H1 (cell line): ENCODE results near the gene ABI3BP. TPM values are rescaled to one million over a fixed set of nuclear protein-coding genes. Genes with fewer than 3 reads are reported as not detected.

ENCODE experiments used
- CTCF ChIA-PET: fragments of 300-600 bp; sonication (Branson Sonifier 250); formaldehyde crosslinking; loops from one replicate; lab custom pipeline; 2021; ENCODE audit not compliant: partially characterized antibody; lab: Charles Lee
- POLR2A ChIA-PET: fragments of 300-600 bp; sonication (Branson Sonifier 250); formaldehyde crosslinking; loops from one replicate; lab custom pipeline; 2021; ENCODE audit warnings: inconsistent platforms; ENCODE audit not compliant: partially characterized antibody; lab: Charles Lee
- DNase-seq, 2 experiments: peaks; one replicate each; pipeline versions ENCODE4 v3.0.0 to v3.0.0-alpha.2; 2010 to 2022; ENCODE audit warnings: low spot score in 2 of 2, low read depth in 1 of 2, mixed read lengths in 1 of 2
- FAIRE-seq: peaks from 2 replicates; lab custom pipeline; 2011; peaks lifted over from hg19 to GRCh38; lab: Jason Lieb, UNC
- H2AFZ ChIP-seq: 2 replicates; pipeline ENCODE4 v1.8.1; 2012; ENCODE audit warnings: low read length, inconsistent platforms
- H2AK5ac ChIP-seq: 2 replicates; pipeline ENCODE4 v1.6.1; 2013; ENCODE audit warnings: low read depth, low read length
- H2BK120ac ChIP-seq: replicated peaks from 2 replicates; pipeline ENCODE3; 2013; ENCODE audit warnings: low read depth, low read length, inconsistent platforms
- H2BK12ac ChIP-seq: 2 replicates; pipeline ENCODE4 v1.6.1; 2013; ENCODE audit warnings: low read depth, low read length
- H2BK15ac ChIP-seq: 2 replicates; pipeline ENCODE4 v1.6.1; 2013; ENCODE audit warnings: low read length
- H2BK20ac ChIP-seq: 2 replicates; pipeline ENCODE4 v1.6.1; 2013; ENCODE audit warnings: low read length
- H2BK5ac ChIP-seq: 2 replicates; pipeline ENCODE4 v1.6.1; 2013; ENCODE audit warnings: low read depth, low read length
- H3K14ac ChIP-seq: 2 replicates; pipeline ENCODE4 v1.6.1; 2013; ENCODE audit warnings: inconsistent platforms; ENCODE audit not compliant: insufficient read length
- H3K18ac ChIP-seq: 2 replicates; pipeline ENCODE4 v1.6.1; 2013; ENCODE audit warnings: low read length; ENCODE audit errors: extremely low read depth
- H3K23ac ChIP-seq: 2 replicates; pipeline ENCODE4 v1.6.1; 2013; ENCODE audit warnings: inconsistent platforms; ENCODE audit not compliant: insufficient read length
- H3K23me2 ChIP-seq: 2 replicates; pipeline ENCODE4 v1.6.1; 2013; ENCODE audit warnings: low read depth, low read length
- H3K27ac ChIP-seq: 2 replicates; pipeline ENCODE4 v1.6.1; 2011; ENCODE audit warnings: low read depth, low read length, inconsistent platforms
- H3K27me3 ChIP-seq, 4 experiments: replicated peaks in 1 of 4; 1 replicate in 1 of 4; 2 replicates in 3 of 4; pipeline versions ENCODE4 v1.6.1 to v1.8.1; 2011 to 2013; ENCODE audit warnings: low read length in 3 of 4, mild to moderate bottlenecking in 3 of 4, inconsistent platforms in 2 of 4, mixed read lengths in 2 of 4, moderate library complexity in 1 of 4; ENCODE audit not compliant: control insufficient read depth in 3 of 4, insufficient read depth in 3 of 4; ENCODE audit errors: extremely low read depth in 1 of 4
- H3K36me3 ChIP-seq, 4 experiments: 2 replicates each; pipeline versions ENCODE4 v1.6.1 to v1.8.1; 2011 to 2013; ENCODE audit warnings: mild to moderate bottlenecking in 4 of 4, low read length in 3 of 4, moderate library complexity in 2 of 4, control low read depth in 1 of 4, inconsistent platforms in 1 of 4; ENCODE audit not compliant: insufficient read depth in 4 of 4, control insufficient read depth in 2 of 4
- H3K4ac ChIP-seq: replicated peaks from 2 replicates; pipeline ENCODE3; 2013; ENCODE audit warnings: low read length, low read depth, mixed read lengths, inconsistent platforms; ENCODE audit not compliant: insufficient read length
- H3K4me1 ChIP-seq, 4 experiments: replicated peaks in 1 of 4; 1 replicate in 1 of 4; 2 replicates in 3 of 4; pipeline versions ENCODE4 v1.6.1 to v1.8.1; 2011 to 2013; ENCODE audit warnings: low read length in 3 of 4, inconsistent platforms in 2 of 4, mixed read lengths in 1 of 4; ENCODE audit not compliant: insufficient read depth in 4 of 4, control insufficient read depth in 3 of 4
- H3K4me2 ChIP-seq, 2 experiments: 2 replicates each; pipeline versions ENCODE4 v1.6.1 to v1.8.1; 2011 to 2013; ENCODE audit warnings: low read depth in 2 of 2, low read length in 2 of 2, control low read depth in 1 of 2, inconsistent platforms in 1 of 2, mild to moderate bottlenecking in 1 of 2; ENCODE audit not compliant: insufficient read depth in 1 of 2
- H3K4me3 ChIP-seq, 4 experiments: fragments of 200-600, 300-600 bp in 1 of 4; sonication (generic), shearing (Covaris generic), sonication (Bioruptor Twin) in 1 of 4; 2 replicates each; pipeline versions ENCODE4 v1.5.1 to v1.8.1; 2011 to 2016; ENCODE audit warnings: low read length in 4 of 4, low read depth in 3 of 4, control low read depth in 2 of 4, inconsistent platforms in 2 of 4, mild to moderate bottlenecking in 2 of 4, mixed read lengths in 1 of 4, moderate library complexity in 1 of 4; ENCODE audit not compliant: insufficient read depth in 2 of 4; ENCODE audit errors: extremely low read depth in 1 of 4
- H3K56ac ChIP-seq: replicated peaks from 2 replicates; pipeline ENCODE3; 2013; ENCODE audit warnings: low read depth, mild to moderate bottlenecking, mixed read lengths, low read length, inconsistent platforms; ENCODE audit not compliant: insufficient read length
- H3K79me1 ChIP-seq: 2 replicates; pipeline ENCODE4 v1.6.1; 2013; ENCODE audit warnings: low read depth, low read length, control low read depth
- H3K79me2 ChIP-seq, 2 experiments: 2 replicates each; pipeline versions ENCODE4 v1.6.1 to v1.8.1; 2012 to 2013; ENCODE audit warnings: low read length in 2 of 2, mild to moderate bottlenecking in 2 of 2, inconsistent platforms in 1 of 2; ENCODE audit not compliant: insufficient read depth in 2 of 2, control insufficient read depth in 1 of 2
- H3K9ac ChIP-seq, 4 experiments: replicated peaks in 1 of 4; 1 replicate in 1 of 4; 2 replicates in 3 of 4; pipeline versions ENCODE4 v1.6.1 to v1.8.1; 2011 to 2013; ENCODE audit warnings: low read depth in 3 of 4, low read length in 3 of 4, control low read depth in 2 of 4, mild to moderate bottlenecking in 2 of 4, moderate library complexity in 2 of 4, inconsistent platforms in 1 of 4; ENCODE audit errors: extremely low read depth in 1 of 4
- H3K9me3 ChIP-seq, 2 experiments: 2 replicates each; pipeline versions ENCODE4 v1.6.1 to v1.8.1; 2012 to 2013; ENCODE audit warnings: mild to moderate bottlenecking in 2 of 2, moderate library complexity in 2 of 2, control low read depth in 1 of 2, inconsistent platforms in 1 of 2, low read depth in 1 of 2, low read length in 1 of 2, mixed read lengths in 1 of 2; ENCODE audit not compliant: insufficient read depth in 2 of 2
- H4K20me1 ChIP-seq, 2 experiments: replicated peaks in 1 of 2; 2 replicates each; pipeline versions ENCODE3 to v1.8.1; 2011 to 2013; ENCODE audit warnings: inconsistent platforms in 2 of 2, low read length in 2 of 2, mild to moderate bottlenecking in 1 of 2; ENCODE audit not compliant: insufficient read depth in 2 of 2, control insufficient read depth in 1 of 2
- H4K5ac ChIP-seq: 2 replicates; pipeline ENCODE4 v1.6.1; 2013; ENCODE audit warnings: low read length, low read depth, mixed read lengths, inconsistent platforms; ENCODE audit not compliant: insufficient read length
- H4K8ac ChIP-seq: 2 replicates; pipeline ENCODE4 v1.8.0; 2013; ENCODE audit warnings: mild to moderate bottlenecking, moderate library complexity, low read length, inconsistent platforms; ENCODE audit not compliant: insufficient read depth; ENCODE audit errors: extremely low read depth
- H4K91ac ChIP-seq: replicated peaks from 2 replicates; pipeline ENCODE3; 2013; ENCODE audit warnings: low read length, mixed read lengths, inconsistent platforms; ENCODE audit not compliant: insufficient read length
- SAP30 ChIP-seq: fragments of 300-600 bp; sonication (generic); IDR thresholded peaks from 2 replicates; pipeline ENCODE4 v1.7.1; 2012; ENCODE audit warnings: low read length, moderate library complexity, mild to moderate bottlenecking, inconsistent platforms; ENCODE audit not compliant: insufficient read depth, insufficient replicate concordance
- SUZ12 ChIP-seq: fragments of 200-600 bp; sonication (generic); IDR thresholded peaks from 2 replicates; pipeline ENCODE4 v1.6.1; 2012; ENCODE audit warnings: mild to moderate bottlenecking, inconsistent platforms, low read length, moderate library complexity, mixed read lengths
- WGBS, 2 experiments: shearing (Covaris generic) in 1 of 2; methylation state at CpG; one replicate each; pipeline versions ENCODE4 v1.1.6 to v1.1.7; 2013 to 2015; ENCODE audit warnings: low lambda C conversion rate in 2 of 2, mixed read lengths in 2 of 2, inconsistent platforms in 1 of 2, low coverage in 1 of 2, missing lambda C conversion rate in 1 of 2; ENCODE audit not compliant: insufficient replicate concordance in 2 of 2, insufficient coverage in 1 of 2, insufficient read length in 1 of 2; ENCODE audit errors: extremely low coverage in 1 of 2, missing lambda C conversion rate in 1 of 2; 5-methylcytosine and 5-hydroxymethylcytosine counted together
- polyA plus RNA-seq, 7 experiments: library from polyadenylated mRNA; depleted of rRNA in 3 of 7; stranded (reverse) in 5 of 7; unstranded in 2 of 7; fragments of >200 nt in 5 of 7; fragments of 200-250 nt in 2 of 7; gene quantifications; 1 replicate in 5 of 7; 2 replicates in 1 of 7; 4 replicates in 1 of 7; pipeline versions ENCODE4 v1.2.1 to v1.2.3, GENCODE V29; 2011 to 2013; ENCODE audit warnings: missing spikeins in 2 of 7, mixed read lengths in 2 of 7
- total RNA-seq: library from RNA; stranded (reverse); fragmentation: NEBNext Ultra II Directional; extraction: Animal tissue kit (Norgen Biotek cat#: 25700); gene quantifications from 2 replicates; pipeline ENCODE4 v1.2.1, GENCODE V29; 2021

Gene ABI3BP
- total and polyA plus RNA-seq, 2 of the 8 experiments (the other 6 are each of a cell fraction or from before 2014, with no cell fraction given): 0.08 to 0.32 TPM

DNA sequence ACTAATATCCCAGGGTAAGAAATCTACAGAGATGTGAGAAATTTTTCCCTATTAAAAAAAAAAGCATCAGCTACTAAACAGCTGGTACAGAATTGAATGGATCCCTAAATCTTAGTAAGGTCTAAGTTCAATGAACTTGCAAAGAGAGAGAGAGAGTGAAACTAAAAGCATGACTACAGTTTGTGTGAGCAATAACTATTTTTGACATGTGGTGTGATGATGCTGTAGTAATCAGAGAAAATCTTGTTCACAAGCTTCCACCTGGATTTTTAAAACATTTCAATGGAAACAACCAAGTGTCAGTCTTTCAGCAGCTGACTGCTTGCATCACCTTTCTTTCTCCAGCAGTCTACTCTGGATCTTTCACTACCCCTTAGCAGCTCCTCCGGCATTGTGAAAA, 45.2 kb upstream of the ABI3BP start:
- Histone ChIP-seq H2BK120ac (no peak overlapping the region), H4K20me1 (no peaks in the 10 kb centered on the region), H3K27me3 (no peaks in the 10 kb centered on the region), H3K56ac (no peak overlapping the region), H4K8ac (no peak overlapping the region), H3K9ac (no peak overlapping the region), H3K9me3 (no peaks in the 10 kb centered on the region), H3K23ac (no peak overlapping the region), H3K4me2 (no peak overlapping the region), H3K4me3 (no peak overlapping the region), H3K4me1 (peaks cover 0 to 6% (median 0%) of the 10 kb centered on the region in 4 experiments; a peak in 2 of 7 replicates), H2AK5ac (no peak overlapping the region), H2BK12ac (no peak overlapping the region), H3K79me1 (no peaks in the 10 kb centered on the region), H3K23me2 (no peaks in the 10 kb centered on the region), H2AFZ (no peak overlapping the region), H4K5ac (no peak overlapping the region), H3K4ac (no peak overlapping the region), H2BK15ac (no peak overlapping the region), H4K91ac (no peak overlapping the region), H3K27ac (no peak overlapping the region), H3K79me2 (no peaks in the 10 kb centered on the region), H2BK5ac (no peak overlapping the region), H3K18ac (no peak overlapping the region), H3K36me3 (no peaks in the 10 kb centered on the region), H3K14ac (no peak overlapping the region), H2BK20ac (no peak overlapping the region)
- CTCF ChIA-PET: interaction anchor here (0.6 to 1.8 kb wide), 3 partner anchors 32 to 145 kb away, joined by 3 to 4 read pairs (median 3); no protein-coding TSS in a partner anchor
- FAIRE-seq (no peak), DNase-seq (no peak)
- whole genome bisulfite sequencing, 2 experiments: 87% methylated on average over 1 of the region's 1 CpG; no CpG with 5 or more reads in 1 of the 2 experiments
- POLR2A ChIA-PET: interaction anchor here (0.6 to 0.7 kb wide), 2 partner anchors 640 to 1102 kb away, joined by 3 read pairs; no protein-coding TSS in a partner anchor
- TF ChIP-seq SUZ12 (no peak), SAP30 (no peak)
